Liver (tissue), 3 donors: ENCODE measurements around the gene DNAH1.

ENCODE experiments used
- ATF3 ChIP-seq: IDR thresholded peaks from 2 replicates; pipeline ENCODE4 v1.6.1; 2016; ENCODE audit warnings: antibody characterized with exemption
- CTCF ChIP-seq: fragments of 150-350 bp; IDR thresholded peaks from 2 replicates; pipeline ENCODE4 v1.5.1; 2017; ENCODE audit warnings: improper control_type of control experiment, low read depth, low read length; ENCODE audit not compliant: missing input control
- EGR1 ChIP-seq, 2 donors: IDR thresholded peaks; 2 replicates each; pipeline ENCODE4 v1.6.1; 2016 to 2018; ENCODE audit warnings: antibody characterized with exemption in 2 of 2, low read depth in 2 of 2
- GABPA ChIP-seq, 2 donors: IDR thresholded peaks in 1 of 2; conservative IDR thresholded peaks in 1 of 2; 2 replicates each; pipeline ENCODE4 v1.6.1; 2016; ENCODE audit warnings: antibody characterized with exemption in 2 of 2, mild to moderate bottlenecking in 1 of 2, moderate library complexity in 1 of 2
- HNF4A ChIP-seq, 2 donors: conservative IDR thresholded peaks; 2 replicates each; pipeline ENCODE4 v1.6.1; 2016; ENCODE audit warnings: antibody characterized with exemption in 2 of 2, mild to moderate bottlenecking in 2 of 2
- JUND ChIP-seq, 2 donors: IDR thresholded peaks; 2 replicates each; pipeline ENCODE4 v1.6.1; 2016; ENCODE audit warnings: antibody characterized with exemption in 2 of 2
- MAX ChIP-seq: IDR thresholded peaks from 2 replicates; pipeline ENCODE4 v1.6.1; 2016; ENCODE audit warnings: antibody characterized with exemption
- REST ChIP-seq: IDR thresholded peaks from 2 replicates; pipeline ENCODE4 v1.6.1; 2016; ENCODE audit warnings: antibody characterized with exemption, mild to moderate bottlenecking
- TAF1 ChIP-seq: conservative IDR thresholded peaks from 2 replicates; pipeline ENCODE4 v1.6.1; 2016; ENCODE audit warnings: antibody characterized with exemption, mild to moderate bottlenecking
- YY1 ChIP-seq: IDR thresholded peaks from 2 replicates; pipeline ENCODE4 v1.6.1; 2016; ENCODE audit warnings: antibody characterized with exemption, mild to moderate bottlenecking
- ZBTB33 ChIP-seq: IDR thresholded peaks from 2 replicates; pipeline ENCODE4 v1.6.1; 2016; ENCODE audit warnings: antibody characterized with exemption
- donor health status: healthy.
- donor health status: healthy.

DNA sequence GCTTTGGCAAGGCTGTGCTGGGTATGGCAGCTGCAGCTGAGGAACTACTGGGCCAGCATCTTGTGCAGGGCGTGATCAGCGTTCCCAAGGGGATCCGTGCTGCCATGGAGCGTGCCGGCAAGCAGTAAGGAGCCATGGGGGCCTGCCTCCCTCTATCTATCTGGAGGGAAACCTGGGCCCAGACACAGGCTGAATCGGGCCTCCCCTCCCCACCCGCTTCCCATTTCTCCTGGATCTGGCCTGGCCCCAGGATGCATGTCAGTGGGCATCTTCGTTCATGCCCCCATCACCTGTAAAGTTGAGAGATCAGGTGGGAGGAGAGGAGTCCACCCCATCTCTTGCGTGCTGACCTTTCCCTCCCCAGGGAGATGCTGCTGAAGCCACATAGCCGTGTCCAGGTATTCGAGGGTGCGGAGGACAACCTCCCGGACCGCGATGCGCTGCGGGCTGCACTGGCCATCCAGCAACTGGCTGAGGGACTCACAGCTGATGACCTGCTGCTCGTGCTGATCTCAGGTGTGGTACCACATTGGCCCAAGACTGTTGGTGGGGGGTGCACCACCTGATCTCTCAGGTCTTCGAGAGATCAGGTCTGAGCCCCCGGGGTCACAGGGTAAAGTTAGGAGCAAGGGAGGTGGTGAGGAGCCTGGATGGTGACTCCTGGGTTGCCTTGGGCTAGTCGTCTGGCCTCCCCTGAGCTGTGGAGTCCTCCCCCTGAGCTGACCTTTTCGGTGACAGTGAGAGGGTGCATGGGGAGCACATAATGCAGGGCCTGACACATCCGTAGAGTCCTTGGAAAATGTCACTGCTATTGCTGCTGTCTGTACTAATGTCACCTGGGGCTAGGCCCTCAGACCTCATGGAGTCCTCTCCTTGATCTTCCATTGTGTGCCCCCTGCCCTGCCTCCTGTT lies 25.3 kb upstream of the DNAH1 start:
- TF ChIP-seq CTCF (no peak), EGR1 (IDR thresholded peaks at IDR 0.05; ENCODE audit: low read depth in 2 of 2) (no peak), TAF1 (no peak), JUND (IDR thresholded peaks at IDR 0.05) (no peak), REST (no peak), YY1 (no peak), ZBTB33 (no peak), ATF3 (no peak), HNF4A (conservative IDR thresholded peaks at IDR 0.05) (no peak), MAX (no peak), GABPA (IDR thresholded peaks at IDR 0.05 in 1 of 2, conservative IDR thresholded peaks at IDR 0.05 in 1 of 2) (no peak)
